ENCODE data around the gene CAMTA1. TPM values are rescaled to one million over a fixed set of nuclear protein-coding genes. Genes with fewer than 3 reads are reported as not detected.
A peak's percentile ranks its signal among the peaks of the same experiment; 100 is the strongest.

CAMTA1 gene
- total and polyA plus RNA-seq, 9 of the 15 experiments (the other 6 are each of a cell fraction or from before 2014, with no cell fraction given), result 43.9 to 161 (median 65.9) TPM

- peak; percentile 30; the same call in 1 of the 2 replicates for TF ChIP-seq TARDBP (IDR thresholded peaks at IDR 0.05)
- TF ChIP-seq DPF2 (IDR thresholded peaks at IDR 0.05), result peak; percentile 83
- no peak; the same call in 1 of the 2 replicates for TF ChIP-seq JUN (IDR thresholded peaks at IDR 0.05; ENCODE audit: borderline replicate concordance, low read depth, low read length)
- TF ChIP-seq JUN (CRISPR knock-in tag; IDR thresholded peaks at IDR 0.05; ENCODE audit: borderline replicate concordance), result no peak
- TF ChIP-seq EHMT2 (IDR thresholded peaks at IDR 0.05), result peak; percentile 66; the same call in 1 of the 2 replicates
- TF ChIP-seq BDP1 (IDR thresholded peaks at IDR 0.05; ENCODE audit: insufficient read depth, insufficient read length), result no peak
- TF ChIP-seq DACH1 (IDR thresholded peaks at IDR 0.05; ENCODE audit: partially characterized antibody), result no peak
- no peak for TF ChIP-seq BRD4 (IDR thresholded peaks at IDR 0.05)
- peak; percentile 68 for TF ChIP-seq CREM (IDR thresholded peaks at IDR 0.05; ENCODE audit: low read depth)
- peak; percentile 46 to 49; a peak in 2 of 4 replicates for TF ChIP-seq TRIM24 (IDR thresholded peaks at IDR 0.05)
- no peak for TF ChIP-seq HDGF (IDR thresholded peaks at IDR 0.05)
- no peak for TF ChIP-seq ZNF445 (CRISPR knock-in tag; IDR thresholded peaks at IDR 0.05; ENCODE audit: low read depth)
- no peak for TF ChIP-seq ZNF282 (CRISPR knock-in tag; IDR thresholded peaks at IDR 0.05)
- TF ChIP-seq SRSF3 (IDR thresholded peaks at IDR 0.05; ENCODE audit: insufficient read depth, low read length), result no peak
- TF ChIP-seq ELK3 (CRISPR knock-in tag; IDR thresholded peaks at IDR 0.05), result no peak
- no peak for TF ChIP-seq STAT5A (IDR thresholded peaks at IDR 0.05; ENCODE audit: borderline replicate concordance, low read length)
- no peak for TF ChIP-seq RERE (CRISPR knock-in tag; IDR thresholded peaks at IDR 0.05; ENCODE audit: borderline replicate concordance)
- TF ChIP-seq ZNF76 (CRISPR knock-in tag; IDR thresholded peaks at IDR 0.05; ENCODE audit: borderline replicate concordance), result no peak
- TF ChIP-seq ELF1 (tag; IDR thresholded peaks at IDR 0.05), result no peak
- TF ChIP-seq ZC3H4 (CRISPR knock-in tag; IDR thresholded peaks at IDR 0.05; ENCODE audit: borderline replicate concordance), result no peak
- no peak for TF ChIP-seq U2AF1 (optimal IDR thresholded peaks at IDR 0.05; ENCODE audit: low read depth, low read length)
- no peak for TF ChIP-seq PHF20 (IDR thresholded peaks at IDR 0.05; ENCODE audit: partially characterized antibody)
- TF ChIP-seq BACH1 (tag; IDR thresholded peaks at IDR 0.05), result no peak
- no peak for TF ChIP-seq POLR2H (tag; IDR thresholded peaks at IDR 0.05; ENCODE audit: low read depth)
- no peak for TF ChIP-seq MYNN (IDR thresholded peaks at IDR 0.05)
- TF ChIP-seq MYNN (CRISPR knock-in tag; IDR thresholded peaks at IDR 0.05), result no peak
- TF ChIP-seq PHB2 (IDR thresholded peaks at IDR 0.05; ENCODE audit: low read depth), result no peak
These were observed 984.6 kb downstream of the CAMTA1 start (continued) for GRCh38 chr1:7769673-7770412.
